GM12874 (cell line): ENCODE results near the gene VWDE.

Source experiments
- TF ChIP-seq, protein P1 (sequence below): IDR thresholded peaks from 2 replicates; pipeline ENCODE4 v1.5.1; 2011; ENCODE audit warnings: low read depth, mild to moderate bottlenecking, control low read depth, low read length, moderate library complexity; ENCODE audit not compliant: insufficient read depth

Gene VWDE

DNA sequence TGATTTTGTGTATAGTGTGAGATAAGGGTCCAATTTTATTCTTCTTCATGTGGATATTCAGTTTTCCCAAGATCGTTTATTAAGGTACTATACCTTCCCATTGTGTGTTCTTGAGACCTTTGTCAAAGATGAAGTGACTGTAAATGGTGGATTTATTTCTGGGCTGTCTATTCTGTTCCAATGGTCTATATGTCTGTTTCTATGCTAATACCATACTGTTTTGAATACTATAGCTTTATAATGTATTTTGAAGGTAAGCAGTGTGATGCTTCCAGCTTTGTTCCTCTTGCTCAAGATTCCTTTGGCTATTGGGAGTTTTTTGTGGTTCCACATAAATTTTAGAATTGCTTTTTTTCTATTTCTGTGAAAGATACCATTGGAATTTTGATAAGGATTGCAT lies 8.7 kb upstream of the VWDE start:
- TF ChIP-seq, protein P1, sequence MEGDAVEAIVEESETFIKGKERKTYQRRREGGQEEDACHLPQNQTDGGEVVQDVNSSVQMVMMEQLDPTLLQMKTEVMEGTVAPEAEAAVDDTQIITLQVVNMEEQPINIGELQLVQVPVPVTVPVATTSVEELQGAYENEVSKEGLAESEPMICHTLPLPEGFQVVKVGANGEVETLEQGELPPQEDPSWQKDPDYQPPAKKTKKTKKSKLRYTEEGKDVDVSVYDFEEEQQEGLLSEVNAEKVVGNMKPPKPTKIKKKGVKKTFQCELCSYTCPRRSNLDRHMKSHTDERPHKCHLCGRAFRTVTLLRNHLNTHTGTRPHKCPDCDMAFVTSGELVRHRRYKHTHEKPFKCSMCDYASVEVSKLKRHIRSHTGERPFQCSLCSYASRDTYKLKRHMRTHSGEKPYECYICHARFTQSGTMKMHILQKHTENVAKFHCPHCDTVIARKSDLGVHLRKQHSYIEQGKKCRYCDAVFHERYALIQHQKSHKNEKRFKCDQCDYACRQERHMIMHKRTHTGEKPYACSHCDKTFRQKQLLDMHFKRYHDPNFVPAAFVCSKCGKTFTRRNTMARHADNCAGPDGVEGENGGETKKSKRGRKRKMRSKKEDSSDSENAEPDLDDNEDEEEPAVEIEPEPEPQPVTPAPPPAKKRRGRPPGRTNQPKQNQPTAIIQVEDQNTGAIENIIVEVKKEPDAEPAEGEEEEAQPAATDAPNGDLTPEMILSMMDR: no peak

DNA sequence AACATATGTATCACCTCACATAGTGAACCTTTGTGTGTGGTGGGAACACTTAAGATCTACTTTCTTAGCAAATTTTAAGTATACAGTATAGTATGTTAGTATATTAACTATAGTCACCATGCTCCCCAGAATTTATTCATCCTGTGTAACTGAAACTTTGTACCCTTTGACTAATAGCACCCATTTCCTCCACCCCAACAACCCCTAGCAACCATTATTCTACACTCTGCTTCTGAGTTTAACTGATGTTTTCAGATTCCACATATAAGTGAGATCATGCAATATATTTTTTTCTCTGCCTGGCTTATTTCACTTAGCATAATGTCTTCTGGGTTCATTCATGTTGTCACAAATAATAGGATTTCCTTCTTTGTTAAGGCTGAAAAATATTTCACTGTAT lies 6.9 kb upstream of the VWDE start:
- TF ChIP-seq, protein P1: no peak

DNA sequence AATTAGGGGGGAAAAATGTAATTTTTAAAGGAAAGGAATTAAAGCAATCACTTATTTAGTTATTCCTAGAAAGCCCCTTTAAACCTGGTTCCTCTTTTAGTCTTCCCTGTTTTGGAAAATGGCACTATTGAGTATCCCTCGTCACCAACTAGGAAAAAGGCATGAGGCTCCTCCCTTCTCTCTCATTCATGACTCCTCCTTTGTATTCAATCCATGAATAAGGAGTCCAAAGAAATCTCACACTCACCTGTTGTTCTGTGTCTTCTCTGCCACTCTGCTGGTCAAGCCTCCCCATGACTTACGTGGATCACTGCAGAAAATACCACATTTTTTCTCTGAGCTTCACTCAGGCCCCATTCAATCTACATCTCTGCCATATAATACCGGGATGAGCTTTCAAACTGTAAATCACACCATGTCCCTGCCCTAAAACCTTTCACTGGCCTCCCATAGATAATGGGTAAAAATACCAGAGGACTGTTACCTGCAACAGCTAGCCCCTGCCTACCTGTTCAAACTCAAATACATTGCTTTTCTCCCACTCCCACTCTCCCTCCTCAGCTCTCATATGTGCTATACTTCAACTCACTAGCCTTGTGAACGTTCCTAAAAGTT lies 5.5 kb upstream of the VWDE start:
- TF ChIP-seq, protein P1: no peak

DNA sequence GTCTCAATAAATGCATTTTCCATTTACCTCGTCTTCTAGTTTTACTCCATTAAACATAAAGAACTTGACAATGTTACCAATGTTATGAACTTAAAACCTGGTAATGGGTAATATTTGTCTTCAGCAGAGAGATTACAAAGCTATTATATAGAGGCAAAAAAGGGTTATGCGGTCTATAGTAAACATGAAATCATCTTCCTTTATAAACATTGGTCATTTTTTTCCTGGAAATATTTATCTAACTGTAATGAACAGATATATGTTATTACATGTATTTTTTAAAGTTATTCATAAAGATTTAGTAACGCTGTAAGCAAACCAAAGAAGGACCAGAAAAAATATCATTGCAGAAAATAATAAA lies 1.3 kb downstream of the VWDE start:
- TF ChIP-seq, protein P1: no peak

DNA sequence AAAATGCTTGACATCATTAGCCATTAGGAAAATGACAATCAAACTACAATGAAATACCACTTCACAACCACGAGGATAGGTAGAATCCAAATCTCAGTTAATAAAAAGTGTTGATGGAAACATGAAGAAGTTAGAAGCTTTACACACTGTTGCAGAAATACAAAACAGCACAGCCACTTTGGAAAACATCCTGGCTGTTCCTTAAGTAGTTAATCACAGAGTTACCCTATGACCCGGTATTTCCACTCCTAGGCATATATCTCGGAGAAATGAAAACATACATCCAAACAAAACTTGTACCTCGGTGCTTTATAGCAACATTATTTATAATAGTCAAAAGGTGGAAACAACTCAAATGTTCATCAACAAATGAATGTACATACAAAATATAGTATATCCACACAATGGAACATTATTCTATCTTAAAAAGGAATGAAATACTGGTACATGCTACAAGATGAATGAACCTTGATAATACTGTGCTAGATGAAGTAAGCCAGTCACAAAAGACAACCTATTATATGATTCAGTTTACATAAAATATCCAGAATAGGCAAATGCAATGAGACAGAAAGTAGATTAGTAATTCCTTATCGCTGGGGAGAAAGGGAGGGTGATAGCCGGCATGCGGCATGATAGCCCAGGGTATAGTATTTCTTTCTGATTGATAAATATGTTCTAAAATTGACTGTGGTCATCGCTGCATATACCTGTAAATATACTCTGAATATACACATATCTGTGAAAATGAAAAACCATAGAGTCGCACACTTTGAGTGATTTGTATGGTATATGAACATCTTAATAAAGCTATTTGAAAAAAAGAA lies 1.9 kb downstream of the VWDE start:
- TF ChIP-seq, protein P1: no peak

DNA sequence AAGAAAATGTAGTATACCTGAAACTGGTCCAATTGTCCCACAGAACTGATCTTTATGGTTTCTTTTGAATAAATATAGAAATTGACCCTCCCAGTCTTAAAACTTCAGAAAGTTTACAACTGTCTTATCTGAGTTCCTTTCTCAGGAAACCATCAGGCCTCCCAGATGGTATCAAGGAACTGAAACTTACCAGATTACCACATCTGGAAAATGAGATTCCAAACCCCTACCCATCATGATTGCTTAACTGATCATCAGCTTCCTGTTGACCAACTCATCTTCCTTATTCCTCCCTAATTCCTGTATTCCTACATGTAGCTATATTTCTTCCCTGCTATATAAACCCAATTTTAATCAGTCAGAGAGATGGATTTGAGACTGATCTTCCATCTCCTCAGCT lies 5.5 kb downstream of the VWDE start:
- TF ChIP-seq, protein P1: no peak

DNA sequence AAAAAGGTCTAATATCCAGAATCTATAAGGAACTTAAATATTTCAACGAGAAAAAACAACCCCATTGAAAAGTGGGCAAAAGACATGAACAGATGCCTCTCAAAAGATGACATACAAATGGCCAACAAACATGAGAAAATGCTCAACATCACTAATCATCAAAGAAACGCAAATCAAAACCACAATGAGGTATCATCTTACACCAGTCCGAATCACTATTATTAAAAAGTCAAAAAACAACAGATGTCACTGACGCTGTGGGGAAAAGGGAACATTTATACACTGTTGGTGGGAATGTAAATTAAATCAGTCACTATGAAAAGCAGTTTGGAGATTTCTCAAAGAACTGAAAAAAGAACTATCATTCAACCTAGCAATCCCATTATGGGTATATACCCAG lies 6.0 kb downstream of the VWDE start:
- TF ChIP-seq, protein P1: no peak
